GM23338 (cell line): ENCODE data around the gene FPGS.

Source experiments
- CREB1 ChIP-seq: fragments of 250-450 bp; sonication (Bioruptor Pico); IDR thresholded peaks from 2 replicates; pipeline ENCODE4 v1.5.0; 2020; ENCODE audit warnings: low read depth, mild to moderate bottlenecking, moderate library complexity
- EZH2 ChIP-seq: fragments of 200-600 bp; sonication (generic); IDR thresholded peaks from one replicate; pipeline ENCODE4 v1.8.0; 2017; ENCODE audit warnings: antibody characterized with exemption, mild to moderate bottlenecking, low read depth; ENCODE audit not compliant: unreplicated experiment
- JUNB ChIP-seq: IDR thresholded peaks from one replicate; pipeline ENCODE4 v1.6.1; 2016; ENCODE audit warnings: antibody characterized with exemption; ENCODE audit not compliant: unreplicated experiment
- POLR2AphosphoS5 ChIP-seq: IDR thresholded peaks from 2 replicates; pipeline ENCODE4 v1.6.1; 2016; ENCODE audit warnings: antibody characterized with exemption, low read depth
- ZNF114 ChIP-seq: fragments of 250-450 bp; sonication (Bioruptor Pico); IDR thresholded peaks from 2 replicates; pipeline ENCODE4 v1.5.0; 2020; ENCODE audit warnings: mild to moderate bottlenecking, moderate library complexity
- ZNF331 ChIP-seq: fragments of 250-450 bp; sonication (Bioruptor Pico); IDR thresholded peaks from 2 replicates; pipeline ENCODE4 v1.5.0; 2020; ENCODE audit warnings: low read depth, mild to moderate bottlenecking, moderate library complexity
- TF ChIP-seq, protein P1 (sequence below): IDR thresholded peaks from one replicate; pipeline ENCODE4 v1.6.1; 2018; ENCODE audit warnings: antibody characterized with exemption; ENCODE audit not compliant: unreplicated experiment
- TF ChIP-seq, protein P2 (sequence below), 2 experiments: fragments of 200-600 bp in 1 of 2; sonication (generic) in 1 of 2; conservative IDR thresholded peaks; 2 replicates each; pipeline versions ENCODE4 v1.5.1 to v1.6.1; 2016 to 2017; ENCODE audit warnings: antibody characterized with exemption in 2 of 2, low read depth in 2 of 2, mild to moderate bottlenecking in 2 of 2, moderate library complexity in 1 of 2
- TF ChIP-seq, protein P3 (sequence below): fragments of 250-450 bp; sonication (Bioruptor Pico); IDR thresholded peaks from 2 replicates; pipeline ENCODE4 v1.5.0; 2020; ENCODE audit warnings: mild to moderate bottlenecking, moderate library complexity

DNA sequence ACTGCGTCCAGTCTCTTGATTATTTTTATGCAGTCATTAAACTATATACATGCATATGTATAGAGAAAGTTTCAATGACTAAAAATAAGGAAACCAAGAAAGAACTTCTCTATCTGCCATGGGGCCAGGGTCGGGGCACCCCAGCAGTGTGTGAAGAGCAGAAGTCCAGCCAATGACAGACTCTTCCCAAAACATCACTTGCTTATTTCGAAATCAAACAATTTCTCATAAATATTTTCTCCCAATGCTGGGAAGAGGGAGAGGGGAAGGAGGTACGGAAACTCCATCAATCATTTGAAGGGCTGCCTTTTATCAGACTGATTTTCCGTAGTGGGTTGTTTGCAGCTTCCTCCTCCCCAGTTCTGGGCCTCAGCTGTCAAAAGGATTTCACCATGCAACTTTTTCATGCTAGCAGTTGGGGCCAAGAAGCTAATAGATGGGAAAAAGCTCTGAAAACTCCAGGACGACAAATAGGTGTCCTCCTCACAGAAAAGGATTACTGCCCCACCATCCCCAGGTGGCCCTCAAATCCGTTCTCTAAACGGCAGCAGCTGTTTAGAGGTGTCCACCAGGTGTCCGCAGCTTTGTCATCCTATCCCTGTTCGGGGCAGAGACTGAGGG is 617 bp upstream of the FPGS start:
- TF ChIP-seq, protein P1, sequence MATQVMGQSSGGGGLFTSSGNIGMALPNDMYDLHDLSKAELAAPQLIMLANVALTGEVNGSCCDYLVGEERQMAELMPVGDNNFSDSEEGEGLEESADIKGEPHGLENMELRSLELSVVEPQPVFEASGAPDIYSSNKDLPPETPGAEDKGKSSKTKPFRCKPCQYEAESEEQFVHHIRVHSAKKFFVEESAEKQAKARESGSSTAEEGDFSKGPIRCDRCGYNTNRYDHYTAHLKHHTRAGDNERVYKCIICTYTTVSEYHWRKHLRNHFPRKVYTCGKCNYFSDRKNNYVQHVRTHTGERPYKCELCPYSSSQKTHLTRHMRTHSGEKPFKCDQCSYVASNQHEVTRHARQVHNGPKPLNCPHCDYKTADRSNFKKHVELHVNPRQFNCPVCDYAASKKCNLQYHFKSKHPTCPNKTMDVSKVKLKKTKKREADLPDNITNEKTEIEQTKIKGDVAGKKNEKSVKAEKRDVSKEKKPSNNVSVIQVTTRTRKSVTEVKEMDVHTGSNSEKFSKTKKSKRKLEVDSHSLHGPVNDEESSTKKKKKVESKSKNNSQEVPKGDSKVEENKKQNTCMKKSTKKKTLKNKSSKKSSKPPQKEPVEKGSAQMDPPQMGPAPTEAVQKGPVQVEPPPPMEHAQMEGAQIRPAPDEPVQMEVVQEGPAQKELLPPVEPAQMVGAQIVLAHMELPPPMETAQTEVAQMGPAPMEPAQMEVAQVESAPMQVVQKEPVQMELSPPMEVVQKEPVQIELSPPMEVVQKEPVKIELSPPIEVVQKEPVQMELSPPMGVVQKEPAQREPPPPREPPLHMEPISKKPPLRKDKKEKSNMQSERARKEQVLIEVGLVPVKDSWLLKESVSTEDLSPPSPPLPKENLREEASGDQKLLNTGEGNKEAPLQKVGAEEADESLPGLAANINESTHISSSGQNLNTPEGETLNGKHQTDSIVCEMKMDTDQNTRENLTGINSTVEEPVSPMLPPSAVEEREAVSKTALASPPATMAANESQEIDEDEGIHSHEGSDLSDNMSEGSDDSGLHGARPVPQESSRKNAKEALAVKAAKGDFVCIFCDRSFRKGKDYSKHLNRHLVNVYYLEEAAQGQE, result no peak
- TF ChIP-seq POLR2AphosphoS5 (no peak), EZH2 (no peak), JUNB (no peak), CREB1 (CRISPR knock-in tag) (no peak), ZNF114 (no peak), ZNF331 (CRISPR knock-in tag) (no peak)
- TF ChIP-seq, protein P2, sequence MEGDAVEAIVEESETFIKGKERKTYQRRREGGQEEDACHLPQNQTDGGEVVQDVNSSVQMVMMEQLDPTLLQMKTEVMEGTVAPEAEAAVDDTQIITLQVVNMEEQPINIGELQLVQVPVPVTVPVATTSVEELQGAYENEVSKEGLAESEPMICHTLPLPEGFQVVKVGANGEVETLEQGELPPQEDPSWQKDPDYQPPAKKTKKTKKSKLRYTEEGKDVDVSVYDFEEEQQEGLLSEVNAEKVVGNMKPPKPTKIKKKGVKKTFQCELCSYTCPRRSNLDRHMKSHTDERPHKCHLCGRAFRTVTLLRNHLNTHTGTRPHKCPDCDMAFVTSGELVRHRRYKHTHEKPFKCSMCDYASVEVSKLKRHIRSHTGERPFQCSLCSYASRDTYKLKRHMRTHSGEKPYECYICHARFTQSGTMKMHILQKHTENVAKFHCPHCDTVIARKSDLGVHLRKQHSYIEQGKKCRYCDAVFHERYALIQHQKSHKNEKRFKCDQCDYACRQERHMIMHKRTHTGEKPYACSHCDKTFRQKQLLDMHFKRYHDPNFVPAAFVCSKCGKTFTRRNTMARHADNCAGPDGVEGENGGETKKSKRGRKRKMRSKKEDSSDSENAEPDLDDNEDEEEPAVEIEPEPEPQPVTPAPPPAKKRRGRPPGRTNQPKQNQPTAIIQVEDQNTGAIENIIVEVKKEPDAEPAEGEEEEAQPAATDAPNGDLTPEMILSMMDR (conservative IDR thresholded peaks at IDR 0.05; ENCODE audit: low read depth in 2 of 2), result peak; percentile 37 to 47
- TF ChIP-seq, protein P3, sequence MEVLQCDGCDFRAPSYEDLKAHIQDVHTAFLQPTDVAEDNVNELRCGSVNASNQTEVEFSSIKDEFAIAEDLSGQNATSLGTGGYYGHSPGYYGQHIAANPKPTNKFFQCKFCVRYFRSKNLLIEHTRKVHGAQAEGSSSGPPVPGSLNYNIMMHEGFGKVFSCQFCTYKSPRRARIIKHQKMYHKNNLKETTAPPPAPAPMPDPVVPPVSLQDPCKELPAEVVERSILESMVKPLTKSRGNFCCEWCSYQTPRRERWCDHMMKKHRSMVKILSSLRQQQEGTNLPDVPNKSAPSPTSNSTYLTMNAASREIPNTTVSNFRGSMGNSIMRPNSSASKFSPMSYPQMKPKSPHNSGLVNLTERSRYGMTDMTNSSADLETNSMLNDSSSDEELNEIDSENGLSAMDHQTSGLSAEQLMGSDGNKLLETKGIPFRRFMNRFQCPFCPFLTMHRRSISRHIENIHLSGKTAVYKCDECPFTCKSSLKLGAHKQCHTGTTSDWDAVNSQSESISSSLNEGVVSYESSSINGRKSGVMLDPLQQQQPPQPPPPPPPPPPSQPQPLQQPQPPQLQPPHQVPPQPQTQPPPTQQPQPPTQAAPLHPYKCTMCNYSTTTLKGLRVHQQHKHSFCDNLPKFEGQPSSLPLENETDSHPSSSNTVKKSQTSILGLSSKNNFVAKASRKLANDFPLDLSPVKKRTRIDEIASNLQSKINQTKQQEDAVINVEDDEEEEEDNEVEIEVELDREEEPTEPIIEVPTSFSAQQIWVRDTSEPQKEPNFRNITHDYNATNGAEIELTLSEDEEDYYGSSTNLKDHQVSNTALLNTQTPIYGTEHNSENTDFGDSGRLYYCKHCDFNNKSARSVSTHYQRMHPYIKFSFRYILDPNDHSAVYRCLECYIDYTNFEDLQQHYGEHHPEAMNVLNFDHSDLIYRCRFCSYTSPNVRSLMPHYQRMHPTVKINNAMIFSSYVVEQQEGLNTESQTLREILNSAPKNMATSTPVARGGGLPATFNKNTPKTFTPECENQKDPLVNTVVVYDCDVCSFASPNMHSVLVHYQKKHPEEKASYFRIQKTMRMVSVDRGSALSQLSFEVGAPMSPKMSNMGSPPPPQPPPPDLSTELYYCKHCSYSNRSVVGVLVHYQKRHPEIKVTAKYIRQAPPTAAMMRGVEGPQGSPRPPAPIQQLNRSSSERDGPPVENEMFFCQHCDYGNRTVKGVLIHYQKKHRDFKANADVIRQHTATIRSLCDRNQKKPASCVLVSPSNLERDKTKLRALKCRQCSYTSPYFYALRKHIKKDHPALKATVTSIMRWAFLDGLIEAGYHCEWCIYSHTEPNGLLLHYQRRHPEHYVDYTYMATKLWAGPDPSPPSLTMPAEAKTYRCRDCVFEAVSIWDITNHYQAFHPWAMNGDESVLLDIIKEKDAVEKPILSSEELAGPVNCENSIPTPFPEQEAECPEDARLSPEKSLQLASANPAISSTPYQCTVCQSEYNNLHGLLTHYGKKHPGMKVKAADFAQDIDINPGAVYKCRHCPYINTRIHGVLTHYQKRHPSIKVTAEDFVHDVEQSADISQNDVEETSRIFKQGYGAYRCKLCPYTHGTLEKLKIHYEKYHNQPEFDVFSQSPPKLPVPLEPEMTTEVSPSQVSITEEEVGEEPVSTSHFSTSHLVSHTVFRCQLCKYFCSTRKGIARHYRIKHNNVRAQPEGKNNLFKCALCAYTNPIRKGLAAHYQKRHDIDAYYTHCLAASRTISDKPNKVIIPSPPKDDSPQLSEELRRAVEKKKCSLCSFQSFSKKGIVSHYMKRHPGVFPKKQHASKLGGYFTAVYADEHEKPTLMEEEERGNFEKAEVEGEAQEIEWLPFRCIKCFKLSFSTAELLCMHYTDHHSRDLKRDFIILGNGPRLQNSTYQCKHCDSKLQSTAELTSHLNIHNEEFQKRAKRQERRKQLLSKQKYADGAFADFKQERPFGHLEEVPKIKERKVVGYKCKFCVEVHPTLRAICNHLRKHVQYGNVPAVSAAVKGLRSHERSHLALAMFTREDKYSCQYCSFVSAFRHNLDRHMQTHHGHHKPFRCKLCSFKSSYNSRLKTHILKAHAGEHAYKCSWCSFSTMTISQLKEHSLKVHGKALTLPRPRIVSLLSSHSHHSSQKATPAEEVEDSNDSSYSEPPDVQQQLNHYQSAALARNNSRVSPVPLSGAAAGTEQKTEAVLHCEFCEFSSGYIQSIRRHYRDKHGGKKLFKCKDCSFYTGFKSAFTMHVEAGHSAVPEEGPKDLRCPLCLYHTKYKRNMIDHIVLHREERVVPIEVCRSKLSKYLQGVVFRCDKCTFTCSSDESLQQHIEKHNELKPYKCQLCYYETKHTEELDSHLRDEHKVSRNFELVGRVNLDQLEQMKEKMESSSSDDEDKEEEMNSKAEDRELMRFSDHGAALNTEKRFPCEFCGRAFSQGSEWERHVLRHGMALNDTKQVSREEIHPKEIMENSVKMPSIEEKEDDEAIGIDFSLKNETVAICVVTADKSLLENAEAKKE (CRISPR knock-in tag), result no peak
